HL-60 (cell line): Measurements from ENCODE around the gene PRTN3.
"Not testable (repeated sequence)": the region's sequence is repeated elsewhere in the genome, so short reads cannot be mapped to it uniquely, and the experiment has no call there.

ENCODE experiments used
- DNase-seq, 2 experiments: peaks; one replicate each; pipeline ENCODE4 v3.0.0-alpha.2; 2010 to 2020; ENCODE audit warnings: low read depth in 1 of 2, low spot score in 1 of 2
- H3K27ac ChIP-seq: fragments of 250-450 bp; sonication (Bioruptor Pico); replicated peaks from 2 replicates; pipeline ENCODE4 v1.5.1; 2020; ENCODE audit warnings: mild to moderate bottlenecking, moderate library complexity
- H3K27me3 ChIP-seq: fragments of 250-450 bp; sonication (Bioruptor Pico); 2 replicates; pipeline ENCODE4 v1.5.1; 2021; ENCODE audit warnings: mild to moderate bottlenecking, moderate library complexity; ENCODE audit not compliant: insufficient read depth, poor library complexity, severe bottlenecking
- H3K4me3 ChIP-seq: replicated peaks from 2 replicates; pipeline ENCODE4 v1.5.1; 2011; ENCODE audit warnings: mild to moderate bottlenecking, control low read depth, low read length; ENCODE audit not compliant: insufficient read depth
- CTCF ChIP-seq: IDR thresholded peaks from one replicate; pipeline ENCODE4 v1.5.1; 2011; ENCODE audit warnings: low read length, control low read depth, inconsistent platforms; ENCODE audit not compliant: insufficient read depth
- GABPA ChIP-seq: IDR thresholded peaks from 2 replicates; pipeline ENCODE4 v1.6.1; 2012; ENCODE audit warnings: low read depth
- POLR2AphosphoS5 ChIP-seq: IDR thresholded peaks from 2 replicates; pipeline ENCODE4 v1.6.1; 2012; ENCODE audit warnings: low read depth
- REST ChIP-seq: IDR thresholded peaks from 2 replicates; pipeline ENCODE4 v1.6.1; 2012; ENCODE audit warnings: low read depth; ENCODE audit not compliant: insufficient replicate concordance
- SPI1 ChIP-seq: IDR thresholded peaks from 2 replicates; pipeline ENCODE4 v1.6.1; 2012; ENCODE audit warnings: low read depth, mild to moderate bottlenecking, borderline replicate concordance

PRTN3 gene

DNA sequence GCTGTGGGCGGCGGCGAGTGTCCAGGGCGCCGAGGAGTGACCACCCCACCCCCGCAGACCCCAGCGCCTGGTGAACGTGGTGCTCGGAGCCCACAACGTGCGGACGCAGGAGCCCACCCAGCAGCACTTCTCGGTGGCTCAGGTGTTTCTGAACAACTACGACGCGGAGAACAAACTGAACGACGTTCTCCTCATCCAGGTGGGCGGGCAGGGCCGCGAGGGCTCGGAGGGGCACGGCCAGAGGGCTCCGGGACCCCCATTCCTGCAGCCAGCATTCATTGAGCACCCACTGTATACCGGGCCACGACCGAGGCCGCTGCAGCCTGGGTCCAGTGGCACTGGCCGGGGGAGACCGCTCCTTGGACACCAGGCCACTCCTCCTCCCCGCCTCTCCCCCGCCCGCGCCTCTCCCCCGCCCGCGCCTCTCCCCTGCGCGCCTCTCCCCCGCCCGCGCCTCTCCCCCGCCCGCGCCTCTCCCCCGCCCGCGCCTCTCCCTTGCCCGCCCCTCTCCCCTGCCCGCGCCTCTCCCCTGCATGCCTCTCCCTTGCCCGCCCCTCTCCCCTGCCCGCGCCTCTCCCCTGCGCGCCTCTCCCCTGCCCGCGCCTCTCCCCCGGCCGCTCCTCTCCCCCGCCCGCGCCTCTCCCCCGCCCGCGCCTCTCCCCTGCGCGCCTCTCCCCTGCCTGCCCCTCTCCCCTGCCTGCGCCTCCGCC is 3.2 kb downstream of the PRTN3 start:
- DNase-seq = peak in 1 of 2 experiments; percentile 63
- TF ChIP-seq GABPA = no peak
- TF ChIP-seq POLR2AphosphoS5 = peak; percentile 60; the same call in 1 of the 2 replicates
- Histone ChIP-seq H3K27ac (peak overlapping the region; percentile 74), H3K27me3 (no peaks in the 10 kb centered on the region), H3K4me3 (peak overlapping the region; percentile 68)

DNA sequence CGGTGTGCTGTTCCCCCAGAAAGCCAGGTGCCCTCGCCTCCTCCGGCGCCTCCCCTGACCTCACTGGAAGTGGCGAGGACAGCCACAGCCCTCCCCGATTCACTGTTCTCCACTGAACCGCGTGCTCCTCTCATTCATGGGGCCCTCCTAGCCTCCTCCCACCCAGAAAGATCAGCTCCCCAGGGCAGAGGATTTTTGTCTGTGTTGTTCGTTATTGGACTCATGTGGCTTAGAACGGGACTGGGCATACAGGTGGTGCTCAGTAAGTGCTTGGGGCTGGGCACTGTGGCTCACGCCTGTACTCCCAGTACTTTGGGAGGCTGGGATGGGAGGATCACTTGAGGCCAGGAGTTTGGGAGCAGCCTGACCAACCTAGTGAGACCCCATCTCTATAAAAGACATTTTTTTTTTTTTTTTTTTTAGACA is 3.8 kb downstream of the PRTN3 start:
- no peak for DNase-seq
- H3K27me3 ChIP-seq = no peaks in the 10 kb centered on the region
- H3K27ac ChIP-seq = peak overlapping the region; percentile 67
- TF ChIP-seq POLR2AphosphoS5 (peak; percentile 55), SPI1 (no peak)
- H3K4me3 ChIP-seq = peak overlapping the region; percentile 45

GRCh38 chr19:845707-846521 is 5.1 kb downstream of the PRTN3 start:
- TF ChIP-seq POLR2AphosphoS5 = peak; percentile 88
- TF ChIP-seq CTCF = no peak
- no peak for TF ChIP-seq GABPA
- Histone ChIP-seq H3K27me3 (no peaks in the 10 kb centered on the region), H3K4me3 (no peak overlapping the region; the same call in 1 of the 2 replicates), H3K27ac (peak overlapping the region; percentile 15; the same call in 1 of the 2 replicates)
- DNase-seq = no peak

DNA sequence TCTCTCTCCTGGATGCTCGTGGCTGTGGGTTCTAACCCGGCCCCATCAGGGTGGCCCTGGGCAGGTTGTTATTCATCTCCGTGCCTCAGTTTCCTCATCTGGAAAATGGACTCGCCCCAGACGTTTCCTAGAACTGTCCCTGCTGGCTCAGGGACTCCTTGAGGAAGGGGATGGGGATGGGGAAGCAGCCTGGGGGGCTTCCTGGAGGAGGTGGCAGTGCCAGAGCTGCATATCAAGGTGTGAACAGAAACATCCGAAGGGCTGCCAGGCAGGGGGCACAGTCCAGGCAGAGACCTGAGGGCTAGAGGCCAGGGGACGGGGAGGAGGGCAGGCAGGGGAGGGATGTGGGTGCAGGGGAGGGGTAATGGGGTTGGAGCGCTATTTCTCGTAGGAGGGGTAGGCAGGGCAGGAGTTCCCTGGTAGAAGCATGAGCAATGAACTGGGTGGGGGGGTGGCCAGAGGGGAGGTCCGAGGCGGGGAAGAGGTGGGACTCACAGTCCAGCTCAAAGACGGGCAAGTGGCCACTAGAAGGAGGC is 7.7 kb downstream of the PRTN3 start:
- 0 out of 2 replicates have a peak overlapping the region, but pooled peaks have one; percentile 6 for H3K27ac ChIP-seq
- TF ChIP-seq CTCF (no peak), REST (no peak), SPI1 (no peak), POLR2AphosphoS5 (peak; percentile 97), GABPA (no peak)
- peak in 1 of 2 experiments; percentile 73 for DNase-seq
- H3K27me3 ChIP-seq = no peaks in the 10 kb centered on the region
- H3K4me3 ChIP-seq = no peak overlapping the region

DNA sequence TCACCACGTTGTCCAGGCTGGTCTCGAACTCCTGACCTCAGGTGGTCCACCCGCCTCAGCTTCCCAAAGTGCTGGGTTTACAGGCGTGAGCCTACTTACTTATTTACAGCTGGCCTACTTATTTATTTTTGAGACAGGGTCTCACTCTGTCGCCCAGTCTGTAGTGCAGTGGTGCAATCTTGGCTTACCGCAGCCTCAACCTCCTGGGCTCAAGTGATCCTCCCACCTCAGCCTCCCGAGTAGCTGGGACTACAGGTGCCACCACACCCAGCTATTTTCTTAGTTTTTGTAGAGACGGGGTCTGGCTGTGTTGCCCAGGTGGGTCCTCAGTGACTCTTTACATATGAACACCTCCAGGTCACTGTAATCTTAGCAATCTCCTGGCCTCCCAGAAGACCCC is 8.4 kb downstream of the PRTN3 start:
- DNase-seq, H3K27me3 ChIP-seq, H3K27ac ChIP-seq, H3K4me3 ChIP-seq: not testable (repeated sequence)
